Activated CD8-positive, alpha-beta memory T cell treated with anti-CD3 and anti-CD28 coated beads, Interleukin-2, amount 10 ng/mL, durations not matched to agents 7 days and 5 days (primary cell): ENCODE measurements around the gene SNX18. TPM values are rescaled to one million over a fixed set of nuclear protein-coding genes. Genes with fewer than 3 reads are reported as not detected.
"Not testable (repeated sequence)": the region's sequence is repeated elsewhere in the genome, so short reads cannot be mapped to it uniquely, and the experiment has no call there.

Experiments
- ATAC-seq: fragments of 150-1000 bp; cut with Tn5 transposase; one replicate; pipeline ENCODE4 v1.10.0; 2021; ENCODE audit warnings: moderate library complexity
- CTCF ChIA-PET: fragments of 350-600 bp; sonication (Branson Sonifier 250); formaldehyde crosslinking; loops from one replicate; lab custom pipeline; 2021; ENCODE audit warnings: antibody characterized with exemption; lab: Charles Lee
- DNase-seq: peaks from one replicate; pipeline ENCODE4 v3.0.0-alpha.2; 2020
- H3K27ac Mint-ChIP-seq: one replicate; pipeline ENCODE4 v1.8.0; 2021; ENCODE audit warnings: mild to moderate bottlenecking, mixed read lengths
- H3K27me3 Mint-ChIP-seq: one replicate; pipeline ENCODE4 v1.8.0; 2021; ENCODE audit warnings: mixed read lengths
- H3K36me3 Mint-ChIP-seq: one replicate; pipeline ENCODE4 v1.8.0; 2021; ENCODE audit warnings: mild to moderate bottlenecking, mixed read lengths
- H3K4me1 Mint-ChIP-seq: one replicate; pipeline ENCODE4 v1.8.0; 2021; ENCODE audit warnings: mixed read lengths
- H3K4me3 Mint-ChIP-seq: one replicate; pipeline ENCODE4 v1.8.0; 2021; ENCODE audit warnings: mild to moderate bottlenecking, moderate library complexity, mixed read lengths
- H3K9me3 Mint-ChIP-seq: one replicate; pipeline ENCODE4 v1.8.0; 2022; ENCODE audit warnings: low read depth, mixed read lengths
- total RNA-seq, 2 experiments: library from RNA; stranded (reverse); gene quantifications; one replicate each; pipeline ENCODE4 v1.2.3, GENCODE V29; 2021

Gene SNX18, protein sequence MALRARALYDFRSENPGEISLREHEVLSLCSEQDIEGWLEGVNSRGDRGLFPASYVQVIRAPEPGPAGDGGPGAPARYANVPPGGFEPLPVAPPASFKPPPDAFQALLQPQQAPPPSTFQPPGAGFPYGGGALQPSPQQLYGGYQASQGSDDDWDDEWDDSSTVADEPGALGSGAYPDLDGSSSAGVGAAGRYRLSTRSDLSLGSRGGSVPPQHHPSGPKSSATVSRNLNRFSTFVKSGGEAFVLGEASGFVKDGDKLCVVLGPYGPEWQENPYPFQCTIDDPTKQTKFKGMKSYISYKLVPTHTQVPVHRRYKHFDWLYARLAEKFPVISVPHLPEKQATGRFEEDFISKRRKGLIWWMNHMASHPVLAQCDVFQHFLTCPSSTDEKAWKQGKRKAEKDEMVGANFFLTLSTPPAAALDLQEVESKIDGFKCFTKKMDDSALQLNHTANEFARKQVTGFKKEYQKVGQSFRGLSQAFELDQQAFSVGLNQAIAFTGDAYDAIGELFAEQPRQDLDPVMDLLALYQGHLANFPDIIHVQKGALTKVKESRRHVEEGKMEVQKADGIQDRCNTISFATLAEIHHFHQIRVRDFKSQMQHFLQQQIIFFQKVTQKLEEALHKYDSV
- 10 to 100 TPM; 35.2 to 45.3 TPM for total RNA-seq

- CTCF ChIA-PET: interaction anchor here (0.6 to 5.3 kb wide), 57 partner anchors 8 to 683 kb away, joined by 3 to 131 read pairs (median 4); partner anchors contain the start of gene GPX8
- Mint-ChIP-seq H3K9me3 (no peaks in the 10 kb centered on the region), H3K36me3 (peaks cover 33% of the 10 kb centered on the region), H3K4me1 (peaks cover 37% of the 10 kb centered on the region), H3K4me3 (peak within 1 kb of the TSS; percentile 87), H3K27me3 (peaks cover 16% of the 10 kb centered on the region), H3K27ac (peak within 1 kb of the TSS; percentile 40)
- DNase-seq (peak; percentile 94), ATAC-seq (peak; percentile 91)
These were observed at the start of gene SNX18 for GRCh38 chr5:54517512-54518145. Gene SNX18, plus strand, starts transcription at chr5:54517759. Its CDS starts 194 bp downstream, at chr5:54517953.

- peak overlapping the region; percentile 61 for H3K4me3 Mint-ChIP-seq
- no peak for ATAC-seq
- H3K4me1 Mint-ChIP-seq: peaks cover 9% of the 10 kb centered on the region
- peak overlapping the region; percentile 70 for H3K27ac Mint-ChIP-seq
- no peaks in the 10 kb centered on the region for H3K36me3 Mint-ChIP-seq
- no peak for DNase-seq
- CTCF ChIA-PET: interaction anchor here (0.6 to 1.9 kb wide), 2 partner anchors 20 to 518 kb away, joined by 5 to 8 read pairs; no protein-coding TSS in a partner anchor
- peaks cover 9% of the 10 kb centered on the region for H3K27me3 Mint-ChIP-seq
- peaks cover 2% of the 10 kb centered on the region for H3K9me3 Mint-ChIP-seq
These were observed 47.9 kb upstream of the SNX18 start for GRCh38 chr5:54469622-54470021.

- no peak overlapping the region for H3K27ac Mint-ChIP-seq
- H3K9me3 Mint-ChIP-seq: peaks cover 2% of the 10 kb centered on the region
- peak overlapping the region; percentile 61 for H3K4me3 Mint-ChIP-seq
- DNase-seq (no peak), ATAC-seq (no peak)
- peaks cover 9% of the 10 kb centered on the region for H3K27me3 Mint-ChIP-seq
- CTCF ChIA-PET: interaction anchor here (0.6 to 1.9 kb wide), 2 partner anchors 19 to 518 kb away, joined by 5 to 8 read pairs; no protein-coding TSS in a partner anchor
- H3K36me3 Mint-ChIP-seq: no peaks in the 10 kb centered on the region
- peaks cover 9% of the 10 kb centered on the region for H3K4me1 Mint-ChIP-seq
These were observed 47.4 kb upstream of the SNX18 start for GRCh38 chr5:54470128-54470527.

DNA sequence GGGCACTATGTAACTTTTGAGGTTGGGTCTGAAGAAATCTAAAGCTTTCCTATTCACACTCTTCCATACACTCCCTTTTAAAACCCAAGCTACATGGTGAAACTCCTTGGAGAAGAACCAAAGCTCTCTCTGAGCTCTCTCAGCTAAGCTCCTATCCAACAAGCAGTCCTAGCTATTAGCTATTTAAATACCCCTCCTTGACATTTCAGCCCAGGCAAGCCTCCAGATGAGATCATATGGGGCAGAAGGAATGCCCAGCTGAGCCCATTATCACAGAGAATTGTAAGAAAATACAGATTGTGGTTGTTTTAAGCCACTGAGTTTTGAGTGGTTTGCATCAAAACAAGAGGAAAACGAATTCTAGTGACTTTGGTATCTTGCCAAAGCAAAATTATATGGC, 46.9 kb upstream of the SNX18 start:
- CTCF ChIA-PET: interaction anchor here (1.9 kb wide), 1 partner anchor 19 kb away, joined by 8 read pairs; no protein-coding TSS in a partner anchor
- no peaks in the 10 kb centered on the region for H3K36me3 Mint-ChIP-seq

DNA sequence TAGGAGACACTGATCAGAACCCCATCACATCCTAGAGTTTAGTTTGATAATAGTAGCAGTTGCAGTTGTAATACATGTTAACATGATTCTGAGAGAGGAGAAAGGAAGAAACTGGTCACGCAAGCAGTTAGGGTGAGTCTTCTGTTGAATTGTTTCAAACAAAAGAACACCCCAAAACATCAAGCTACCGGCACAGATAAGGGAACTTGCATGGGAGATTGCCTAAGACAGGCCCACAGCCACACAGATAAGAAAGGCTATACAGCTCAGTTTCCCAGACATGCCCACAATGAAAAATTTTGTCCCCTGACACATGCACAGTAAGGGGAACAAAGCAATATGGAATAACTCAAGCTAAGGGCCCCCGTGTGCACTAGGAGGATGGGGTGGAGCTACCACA, 46.2 kb upstream of the SNX18 start:
- Mint-ChIP-seq H3K4me1 (peaks cover 9% of the 10 kb centered on the region), H3K4me3 (no peak overlapping the region), H3K27ac (no peak overlapping the region), H3K27me3 (peaks cover 7% of the 10 kb centered on the region), H3K9me3 (peaks cover under 1% of the 10 kb centered on the region), H3K36me3 (no peaks in the 10 kb centered on the region)
- ATAC-seq (no peak), DNase-seq (no peak)
- CTCF ChIA-PET: no interaction called here

More for the DNA sequence above, 46.9 kb upstream of the SNX18 start:
- ATAC-seq (no peak), DNase-seq (no peak)
- Mint-ChIP-seq H3K4me3 (no peak overlapping the region), H3K4me1 (peaks cover 9% of the 10 kb centered on the region), H3K27ac (no peak overlapping the region), H3K27me3 (peaks cover 9% of the 10 kb centered on the region), H3K9me3 (peaks cover 2% of the 10 kb centered on the region)

DNA sequence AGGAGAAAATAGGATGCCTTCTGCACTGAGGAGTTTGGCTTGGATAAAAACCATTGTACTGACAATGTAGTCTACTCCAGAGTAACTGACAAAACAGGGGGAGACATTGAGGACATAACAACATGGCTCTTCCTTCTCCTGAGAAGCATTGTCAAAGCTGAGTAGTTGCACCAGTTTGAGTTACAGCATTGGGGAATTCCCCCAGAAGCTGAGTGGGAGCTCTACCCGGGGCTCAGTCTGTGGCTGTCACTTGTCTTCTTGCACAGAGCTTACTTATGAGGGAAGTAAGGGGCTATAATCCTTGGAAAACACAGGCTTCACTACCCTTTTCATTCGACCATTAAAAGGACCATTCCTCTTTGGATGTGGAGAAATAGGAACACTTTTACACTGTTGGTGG, 40.9 kb upstream of the SNX18 start:
- ATAC-seq: no peak
- Mint-ChIP-seq H3K4me3 (no peak overlapping the region), H3K27me3 (peaks cover 12% of the 10 kb centered on the region), H3K9me3 (no peaks in the 10 kb centered on the region), H3K36me3 (no peaks in the 10 kb centered on the region), H3K4me1 (no peaks in the 10 kb centered on the region), H3K27ac (no peak overlapping the region)
- CTCF ChIA-PET: no interaction called here
- no peak for DNase-seq

DNA sequence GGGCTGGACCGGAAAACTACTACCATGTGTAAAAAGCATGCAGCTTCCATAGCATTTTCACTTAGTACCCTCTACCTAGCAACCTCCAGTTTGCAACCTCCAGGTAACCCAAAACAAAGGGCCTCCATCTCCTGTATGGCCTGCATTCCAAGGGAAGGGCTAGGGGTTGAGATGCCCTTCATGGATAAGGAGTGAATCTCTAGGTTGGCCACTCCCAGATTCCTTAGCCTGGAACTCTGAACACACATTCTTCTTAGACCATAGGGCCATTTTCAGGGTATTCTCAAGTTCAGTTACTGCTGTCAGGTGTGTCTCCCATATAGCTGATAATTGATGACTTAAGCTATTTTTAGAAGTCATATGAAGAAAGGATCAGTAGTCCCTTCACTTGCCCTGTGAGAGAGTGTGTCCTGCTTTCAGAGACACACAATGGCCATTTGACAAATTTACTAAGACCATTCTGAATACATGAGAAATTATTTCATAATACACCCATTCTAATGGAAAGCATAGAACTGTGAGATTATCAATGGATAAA, 39.5 kb upstream of the SNX18 start:
- CTCF ChIA-PET: no interaction called here
- no peaks in the 10 kb centered on the region for H3K9me3 Mint-ChIP-seq
- DNase-seq (no peak), ATAC-seq (no peak)
- H3K27me3 Mint-ChIP-seq: peaks cover 12% of the 10 kb centered on the region
- H3K27ac Mint-ChIP-seq: no peak overlapping the region
- H3K4me1 Mint-ChIP-seq: no peaks in the 10 kb centered on the region
- no peak overlapping the region for H3K4me3 Mint-ChIP-seq
- H3K36me3 Mint-ChIP-seq: no peaks in the 10 kb centered on the region

- no peak for DNase-seq
- peaks cover 16% of the 10 kb centered on the region for H3K27me3 Mint-ChIP-seq
- H3K4me1 Mint-ChIP-seq: no peaks in the 10 kb centered on the region
- CTCF ChIA-PET: interaction anchor here (1.0 kb wide), 1 partner anchor 9 kb away, joined by 6 read pairs; no protein-coding TSS in a partner anchor
- H3K27ac Mint-ChIP-seq: no peak overlapping the region
- H3K36me3 Mint-ChIP-seq: no peaks in the 10 kb centered on the region
- ATAC-seq: no peak
- no peak overlapping the region for H3K4me3 Mint-ChIP-seq
- no peaks in the 10 kb centered on the region for H3K9me3 Mint-ChIP-seq
These were observed 37.3 kb upstream of the SNX18 start for GRCh38 chr5:54480296-54480695.

DNA sequence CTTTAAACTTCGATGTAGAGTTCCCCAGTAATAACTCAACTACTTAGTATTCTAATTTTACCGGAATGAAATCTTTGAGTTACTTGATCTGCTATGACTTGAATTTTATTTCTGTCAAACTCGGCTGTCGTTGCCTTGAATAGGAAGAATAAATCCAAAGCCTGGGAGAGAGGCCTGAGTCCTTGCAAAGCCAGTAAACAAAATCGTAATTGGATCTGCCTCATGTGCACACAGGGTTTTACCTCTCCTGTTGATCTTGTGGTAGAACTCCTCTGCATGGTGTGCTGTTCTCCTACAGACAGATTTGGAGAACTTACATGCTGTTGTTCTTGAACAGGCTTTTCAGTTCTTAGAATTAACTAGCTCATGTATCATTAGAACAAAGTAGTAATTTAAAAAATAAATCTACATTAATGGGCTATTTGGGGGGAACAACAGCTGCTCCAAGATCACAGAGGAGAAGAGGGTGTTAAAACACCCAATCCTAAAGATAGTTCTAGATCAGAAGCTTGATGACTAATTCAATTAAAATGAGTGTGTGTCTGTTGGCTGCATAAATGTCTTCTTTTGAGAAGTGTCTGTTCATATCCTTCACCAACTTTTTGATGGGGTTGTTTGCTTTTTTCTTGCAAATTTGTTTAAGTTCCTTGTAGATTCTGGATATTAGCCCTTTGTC, 33.2 kb upstream of the SNX18 start:
- Mint-ChIP-seq H3K4me3 (no peak overlapping the region), H3K27me3 (peaks cover 20% of the 10 kb centered on the region), H3K9me3 (no peaks in the 10 kb centered on the region), H3K4me1 (no peaks in the 10 kb centered on the region), H3K27ac (no peak overlapping the region), H3K36me3 (no peaks in the 10 kb centered on the region)
- ATAC-seq: no peak
- CTCF ChIA-PET: no interaction called here
- no peak for DNase-seq

- H3K36me3 Mint-ChIP-seq, DNase-seq, H3K4me3 Mint-ChIP-seq, CTCF ChIA-PET, H3K4me1 Mint-ChIP-seq, H3K9me3 Mint-ChIP-seq, H3K27ac Mint-ChIP-seq, ATAC-seq: not testable (repeated sequence)
- H3K27me3 Mint-ChIP-seq: peaks cover 12% of the 10 kb centered on the region
These were observed 31.9 kb upstream of the SNX18 start for GRCh38 chr5:54485659-54486058.

DNA sequence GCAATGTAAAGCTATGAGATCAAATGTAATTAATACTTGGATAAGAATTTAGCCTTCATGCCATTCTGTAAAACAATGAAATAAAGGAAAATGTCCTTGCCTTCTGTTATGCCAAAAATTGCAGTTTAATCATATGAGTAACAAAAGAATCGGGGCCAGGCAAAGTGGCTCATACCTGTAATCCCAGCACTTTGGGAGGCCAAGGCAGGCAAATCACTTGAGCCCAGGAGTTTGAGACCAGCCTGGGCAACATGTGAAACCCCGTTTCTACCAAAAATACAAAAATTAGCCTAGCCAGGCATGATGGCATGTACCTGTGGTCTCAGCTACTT, 27.9 kb upstream of the SNX18 start:
- not testable (repeated sequence) for H3K4me1 Mint-ChIP-seq, H3K27ac Mint-ChIP-seq, DNase-seq, H3K4me3 Mint-ChIP-seq, ATAC-seq, H3K9me3 Mint-ChIP-seq, H3K36me3 Mint-ChIP-seq
- CTCF ChIA-PET: interaction anchor here (0.6 to 3.3 kb wide), 33 partner anchors 9 to 658 kb away, joined by 3 to 23 read pairs (median 3); partner anchors contain the start of genes ARL15 and SNX18
- H3K27me3 Mint-ChIP-seq: peaks cover 13% of the 10 kb centered on the region

- Mint-ChIP-seq H3K36me3 (no peaks in the 10 kb centered on the region), H3K4me1 (no peaks in the 10 kb centered on the region), H3K27ac (no peak overlapping the region), H3K9me3 (no peaks in the 10 kb centered on the region), H3K27me3 (peaks cover 14% of the 10 kb centered on the region), H3K4me3 (no peak overlapping the region)
- DNase-seq (no peak), ATAC-seq (no peak)
- CTCF ChIA-PET: no interaction called here
These were observed 26.2 kb upstream of the SNX18 start for GRCh38 chr5:54491326-54491725.

DNA sequence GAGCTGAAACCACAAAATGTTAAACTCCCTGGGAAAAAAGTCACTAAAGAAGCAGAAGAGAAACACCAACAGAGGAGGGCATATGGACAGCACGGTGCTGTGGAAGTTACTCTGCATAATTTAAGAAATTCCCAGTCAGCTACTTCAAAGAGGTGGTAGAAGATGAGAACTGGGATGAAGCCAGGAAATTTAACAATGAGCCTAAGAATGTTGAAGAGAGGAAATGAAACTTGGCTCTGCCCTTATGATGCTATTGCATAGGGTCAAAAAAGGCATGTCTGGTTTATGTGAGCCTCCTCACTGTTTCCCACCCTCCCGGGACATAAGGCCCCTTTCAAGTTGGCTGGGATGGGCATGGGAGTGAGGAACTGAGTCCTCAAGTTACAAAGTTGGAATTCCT, 25.4 kb upstream of the SNX18 start:
- Mint-ChIP-seq H3K27ac (no peak overlapping the region), H3K36me3 (no peaks in the 10 kb centered on the region), H3K27me3 (peaks cover 16% of the 10 kb centered on the region), H3K4me1 (no peaks in the 10 kb centered on the region), H3K9me3 (no peaks in the 10 kb centered on the region), H3K4me3 (no peak overlapping the region)
- CTCF ChIA-PET: no interaction called here
- no peak for ATAC-seq
- no peak for DNase-seq
